NCI-H146 (cell line): Measurements from ENCODE around the gene PTPN5.
"Not testable (repeated sequence)": the region's sequence is repeated elsewhere in the genome, so short reads cannot be mapped to it uniquely, and the experiment has no call there.

ENCODE experiments used
- DNase-seq: peaks from one replicate; lab custom pipeline; 2025; lab: John Stamatoyannopoulos, UW

Gene PTPN5

DNA sequence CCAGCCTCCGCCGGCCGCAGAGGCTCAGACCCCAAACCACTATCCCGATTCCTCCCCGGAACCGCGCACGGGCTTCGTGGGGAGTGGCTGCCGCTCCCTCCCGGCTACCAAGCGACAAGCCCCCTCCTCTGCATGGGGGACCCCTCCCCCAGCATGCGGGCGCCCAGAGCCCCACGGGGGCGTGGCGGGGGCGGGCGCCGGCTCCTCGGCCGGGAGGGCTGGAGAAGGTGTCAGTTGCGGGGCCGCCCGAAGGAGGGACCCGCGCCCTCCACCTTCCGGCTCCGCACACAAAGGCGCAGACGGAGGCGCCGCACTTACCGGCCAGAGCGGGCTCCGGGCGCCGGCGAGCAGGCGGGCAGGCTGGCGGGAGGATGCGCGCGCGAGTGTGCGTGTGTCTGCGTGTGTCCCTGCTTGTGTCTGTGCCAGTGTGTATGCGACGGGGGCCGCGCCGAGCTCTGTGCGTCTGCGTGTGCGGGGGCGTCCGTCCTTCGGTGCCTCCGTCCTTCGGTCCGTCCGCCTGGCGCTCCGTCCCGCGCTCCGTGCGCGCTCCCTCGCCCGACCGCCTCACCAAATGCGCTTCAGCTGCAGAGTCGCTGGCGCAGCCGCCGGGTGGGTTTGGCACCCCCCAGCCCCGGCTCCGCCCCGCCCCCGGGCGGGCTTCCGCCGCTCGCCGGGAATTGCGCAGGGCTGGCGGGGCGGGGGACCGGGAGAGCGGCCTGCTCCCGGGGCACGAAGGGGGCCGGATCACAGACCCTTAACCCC is at the start of gene PTPN5:
Gene PTPN5, minus strand, starts transcription at position 592 of the 762 bp plus-strand sequence. CDS start 19,840 bp downstream, outside the sequence.
- DNase-seq: peak; percentile 19

DNA sequence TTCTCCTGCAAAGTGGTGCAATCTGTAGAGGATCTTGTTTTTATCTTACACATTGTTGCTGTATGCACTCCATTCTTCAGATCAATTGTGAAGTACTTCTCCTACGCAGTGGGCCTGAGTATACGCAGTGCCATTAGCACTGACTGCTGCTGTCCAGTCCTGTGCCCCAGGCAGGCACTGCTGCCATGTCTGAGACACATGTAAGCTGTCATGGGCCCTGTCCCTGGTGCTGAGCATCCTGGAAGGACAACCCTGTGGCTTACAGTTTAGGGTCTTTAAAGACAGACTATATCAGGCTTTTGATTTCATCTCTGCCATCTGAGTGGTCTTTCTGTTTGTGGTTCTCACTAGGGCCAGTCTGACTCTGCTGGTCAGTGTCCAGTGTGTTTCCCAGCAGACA is 44.8 kb upstream of the PTPN5 start:
- no peak for DNase-seq

DNA sequence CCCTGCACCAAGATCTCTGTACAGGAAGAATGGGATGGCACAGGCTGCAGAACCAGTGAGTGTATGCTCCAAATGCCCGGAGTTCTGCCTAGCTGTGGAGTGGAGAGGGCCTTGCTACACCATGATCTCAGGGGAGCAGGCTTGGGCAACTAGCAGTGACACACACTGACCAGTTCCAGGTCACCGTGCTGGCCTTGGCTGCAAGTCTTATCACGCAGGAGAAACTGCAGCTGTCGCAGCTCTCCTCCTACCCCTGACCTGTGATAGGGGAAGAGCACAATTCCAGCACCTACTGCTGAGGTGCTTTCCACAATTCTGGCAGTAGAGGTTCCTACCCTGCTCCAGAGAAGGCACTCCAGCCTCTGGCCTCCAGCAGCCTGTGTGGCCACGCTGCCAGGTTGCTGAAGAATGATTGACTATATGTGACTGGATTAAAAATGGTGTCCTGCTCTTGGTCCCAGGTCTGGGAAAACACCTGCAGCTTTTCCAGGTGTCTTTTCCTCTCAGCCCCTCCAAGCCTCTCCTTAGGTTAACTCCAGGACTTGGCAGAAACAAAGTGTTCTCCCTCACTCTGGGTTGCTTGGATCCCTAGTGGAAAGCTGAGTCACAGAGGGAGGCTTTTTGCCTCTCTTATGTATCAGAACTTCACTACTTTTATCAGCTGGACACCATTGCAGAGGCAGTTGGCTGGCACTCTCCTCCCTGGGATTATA is 43.3 kb upstream of the PTPN5 start:
- no peak for DNase-seq

DNA sequence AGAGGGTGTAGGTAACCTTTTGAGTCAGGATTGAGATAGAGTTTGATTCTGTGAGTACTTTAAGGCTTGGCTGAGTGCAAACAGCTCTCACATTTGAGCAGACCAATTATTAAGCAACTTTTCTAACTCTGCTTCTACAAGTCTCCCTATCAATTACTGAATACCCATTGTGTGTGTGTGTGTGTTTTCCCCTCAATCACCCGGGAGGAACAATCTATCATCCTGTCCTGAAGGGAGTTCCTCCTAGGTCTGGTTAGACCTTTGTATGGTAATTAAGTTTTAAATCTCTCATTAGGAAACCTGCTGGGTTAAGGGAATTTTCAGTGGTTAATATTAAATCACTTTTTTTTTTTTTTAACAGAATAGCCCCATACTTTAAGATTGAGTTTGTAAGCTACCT is 28.6 kb upstream of the PTPN5 start:
- DNase-seq: not testable (repeated sequence)

DNA sequence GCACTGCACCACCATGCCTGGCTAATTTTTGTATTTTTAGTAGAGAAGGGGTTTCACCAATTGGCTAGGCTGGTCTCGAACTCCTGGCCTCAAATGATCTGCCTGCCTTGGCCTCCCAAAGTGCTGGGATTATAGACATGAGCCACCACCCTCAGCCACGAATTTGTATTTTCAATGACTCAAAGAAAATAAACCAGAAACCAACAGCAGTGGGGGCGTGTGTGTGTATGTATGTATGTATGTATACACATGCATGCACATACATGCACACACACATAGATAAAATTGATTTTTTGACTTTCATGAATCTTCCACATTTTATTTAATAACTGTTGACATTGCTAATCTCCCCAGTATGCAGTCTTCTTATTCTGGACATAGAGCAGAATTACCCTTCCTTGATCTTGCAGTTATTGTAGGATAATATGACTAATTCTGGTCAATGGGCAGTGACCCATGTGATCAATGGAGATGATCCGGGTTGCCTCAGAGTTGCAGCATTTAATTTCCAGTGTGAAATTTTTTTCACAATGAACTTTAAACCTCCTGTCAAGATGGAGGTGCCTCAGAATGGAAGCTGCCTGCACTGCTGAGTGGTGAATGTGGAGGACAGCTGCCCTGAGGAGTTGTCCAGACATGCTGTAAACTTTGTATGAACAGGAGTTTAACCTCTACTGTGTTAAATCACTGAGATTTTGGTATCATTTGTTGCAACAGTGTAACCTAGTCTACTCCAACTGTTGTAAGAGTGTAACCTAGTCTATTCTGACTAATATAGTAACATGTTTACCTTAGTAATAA is 12.8 kb upstream of the PTPN5 start:
- DNase-seq: no peak

DNA sequence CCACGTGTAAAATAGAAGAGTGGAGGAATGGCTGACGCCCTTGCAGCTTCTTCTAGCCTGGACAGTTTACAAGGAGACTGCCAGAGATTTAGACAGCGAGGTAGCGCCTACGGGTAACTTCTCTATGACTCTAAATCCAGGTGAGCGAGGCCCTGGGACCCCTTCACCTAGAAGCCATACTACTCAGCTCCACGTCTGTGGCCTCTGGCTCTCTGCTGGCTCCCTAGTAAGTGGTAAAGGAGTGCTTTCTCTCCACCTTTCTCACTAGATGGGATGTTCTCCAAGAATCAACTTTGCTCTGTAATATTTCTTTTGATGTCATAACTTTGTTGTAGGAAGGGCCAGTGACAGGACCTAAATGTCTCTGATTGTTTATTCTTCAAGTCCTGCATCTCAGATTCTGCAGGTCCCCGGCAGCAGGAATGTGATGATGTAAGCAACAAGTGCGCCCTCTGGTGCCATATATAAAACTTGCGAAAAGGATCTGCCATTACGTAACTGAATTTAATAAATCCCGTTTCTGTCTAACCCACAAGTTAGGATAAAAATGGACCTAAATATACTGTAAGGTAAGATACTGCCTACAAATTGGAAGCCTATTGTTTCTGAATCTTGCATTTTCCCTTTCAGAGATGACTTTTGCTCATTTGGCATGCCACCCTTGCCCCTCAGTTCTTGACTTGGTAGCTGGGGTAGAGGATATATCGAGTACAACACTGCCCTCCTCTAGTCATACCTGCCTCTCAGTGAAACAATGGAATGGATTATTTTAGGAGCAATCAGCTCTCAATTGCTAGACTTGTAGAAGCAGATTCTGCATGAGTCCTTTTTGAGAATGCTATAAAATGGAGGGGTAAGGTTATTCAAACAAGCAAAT is 11.0 kb upstream of the PTPN5 start:
- peak; percentile 51 for DNase-seq

DNA sequence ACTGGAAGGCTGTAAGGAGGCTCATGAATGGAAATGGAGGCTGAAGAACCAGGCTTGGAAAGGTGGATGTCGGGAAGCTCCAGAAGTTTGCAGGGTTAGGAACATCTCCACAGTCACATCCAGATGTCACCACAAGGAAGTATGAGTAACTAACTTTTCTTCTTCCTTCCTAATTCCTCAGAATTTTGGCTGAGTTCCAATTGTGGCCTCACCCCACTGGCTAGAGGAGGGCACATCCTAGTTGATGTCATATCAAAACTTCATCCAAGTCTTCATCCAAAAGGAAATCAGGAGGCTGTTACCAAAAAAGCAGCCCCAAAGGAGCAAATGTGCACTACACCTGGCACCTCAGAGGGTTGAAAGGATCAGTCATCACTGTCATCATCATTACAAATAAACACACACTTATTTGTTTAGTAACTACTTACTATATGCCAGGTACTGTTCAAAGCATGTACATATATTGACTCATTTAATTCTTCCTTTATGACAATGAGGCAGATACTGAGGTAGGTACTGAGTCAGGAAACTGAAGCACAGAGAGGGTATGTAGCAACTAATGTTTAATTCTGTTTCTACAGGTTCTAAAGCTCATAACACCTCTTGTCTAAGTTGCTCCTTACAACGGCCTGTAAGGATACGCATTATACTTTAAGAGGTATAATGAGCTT is 7.3 kb upstream of the PTPN5 start:
- DNase-seq: no peak

DNA sequence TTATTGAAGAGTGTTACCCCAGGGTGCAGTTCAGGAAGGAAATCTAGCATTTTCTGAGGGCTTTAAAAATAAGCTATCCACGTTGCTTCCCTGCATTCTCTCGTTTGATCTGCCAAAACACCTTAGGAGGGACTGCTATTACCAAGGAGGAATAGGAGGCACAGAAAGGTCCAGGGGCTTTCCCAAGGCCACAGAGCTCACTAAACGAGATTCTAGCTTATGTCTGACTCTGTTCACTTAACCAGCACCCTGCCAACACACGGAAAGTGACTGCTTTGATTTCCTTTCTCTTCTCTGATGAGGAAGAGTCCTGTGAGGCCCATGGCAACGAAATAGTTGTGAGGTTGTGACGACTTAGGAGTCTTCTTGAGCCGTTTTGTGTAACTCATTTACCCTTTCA is 3.4 kb upstream of the PTPN5 start:
- DNase-seq: no peak

DNA sequence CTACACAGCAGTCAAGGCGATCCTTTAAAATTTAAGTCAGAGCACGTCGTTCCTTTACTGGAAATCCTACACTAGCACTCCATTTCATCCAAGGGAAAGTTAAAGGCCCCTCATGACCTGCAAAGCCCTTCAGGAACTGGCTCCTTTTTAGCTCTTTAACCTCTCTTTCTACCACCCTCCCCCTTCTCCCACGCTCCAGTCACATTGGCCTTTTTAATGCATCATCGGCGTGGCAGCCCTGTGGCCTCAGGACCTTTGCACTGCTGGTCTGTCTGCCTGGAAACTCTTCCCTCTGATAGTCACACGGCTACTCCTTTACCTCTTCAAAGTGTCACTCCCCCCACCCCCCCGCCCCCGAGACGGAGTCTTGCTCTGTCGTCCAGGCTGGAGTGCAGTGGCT is 1.2 kb upstream of the PTPN5 start:
- no peak for DNase-seq

DNA sequence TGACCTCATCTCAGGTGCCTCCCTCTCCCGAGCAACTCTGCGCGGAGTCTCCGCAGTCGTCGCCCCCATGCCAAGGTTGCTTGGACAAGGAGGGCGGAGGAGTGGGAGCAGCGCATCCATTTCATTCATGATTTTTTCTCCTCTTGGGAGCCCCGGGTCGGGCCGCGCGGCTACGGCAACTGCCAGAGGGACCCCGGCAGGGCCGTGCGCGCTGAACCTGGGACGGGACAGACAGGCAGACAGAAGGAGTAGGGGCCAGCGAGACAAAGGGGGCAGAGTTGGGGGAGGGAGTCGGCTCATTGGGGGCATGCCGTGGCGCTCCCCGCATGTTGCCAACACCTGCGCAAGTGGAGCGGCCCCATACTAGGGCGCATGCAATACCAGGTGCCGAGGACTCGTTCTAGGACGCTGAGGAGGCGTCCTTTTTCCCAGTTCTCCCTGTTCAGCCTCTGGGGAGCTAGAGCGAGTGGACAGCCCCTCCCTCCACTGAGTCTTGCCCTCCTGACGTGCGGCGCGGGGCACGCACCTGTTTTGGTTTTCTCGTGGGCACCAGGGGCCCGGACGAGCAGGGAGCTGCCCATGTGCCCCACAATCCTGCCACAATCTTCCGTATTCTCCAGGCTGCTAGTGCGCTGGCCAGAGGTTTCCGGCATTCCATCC is 501 bp upstream of the PTPN5 start:
- DNase-seq: no peak

DNA sequence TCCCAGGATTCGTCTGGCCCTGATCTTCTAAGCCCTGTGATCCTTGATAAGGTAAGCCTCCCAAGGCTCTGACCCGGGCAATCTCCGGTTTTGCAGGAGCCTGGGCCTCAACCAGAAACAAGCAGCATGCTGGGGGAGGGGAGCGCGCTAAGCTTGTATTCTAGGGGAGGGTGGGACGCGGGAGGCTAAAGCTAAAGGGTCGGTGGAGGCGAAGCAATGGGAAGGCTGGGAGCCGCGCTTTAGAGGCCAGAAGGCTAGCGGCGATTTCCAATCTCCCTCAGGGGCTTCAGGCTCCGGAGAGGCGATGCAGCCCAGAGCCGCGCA is 753 bp downstream of the PTPN5 start:
- no peak for DNase-seq

DNA sequence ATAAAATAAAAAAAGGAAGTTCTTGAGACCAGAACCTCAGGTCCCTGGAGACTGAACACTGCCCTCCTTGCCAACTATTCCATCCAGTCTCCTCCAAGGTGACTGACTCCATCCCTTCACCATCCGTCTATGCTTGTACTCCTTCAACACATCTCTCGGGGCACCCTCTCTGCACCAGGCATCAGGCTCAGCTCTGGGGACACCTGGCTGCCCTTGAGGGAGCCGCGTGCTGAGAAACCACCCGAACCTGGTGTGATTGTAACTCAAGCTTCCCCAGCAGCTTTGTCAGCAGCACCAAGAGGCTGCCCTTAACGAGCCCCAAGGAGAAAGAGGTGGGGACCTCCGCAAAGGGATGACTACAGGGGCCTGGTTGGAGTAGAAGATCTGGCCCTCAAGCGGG is 1.7 kb downstream of the PTPN5 start:
- no peak for DNase-seq

DNA sequence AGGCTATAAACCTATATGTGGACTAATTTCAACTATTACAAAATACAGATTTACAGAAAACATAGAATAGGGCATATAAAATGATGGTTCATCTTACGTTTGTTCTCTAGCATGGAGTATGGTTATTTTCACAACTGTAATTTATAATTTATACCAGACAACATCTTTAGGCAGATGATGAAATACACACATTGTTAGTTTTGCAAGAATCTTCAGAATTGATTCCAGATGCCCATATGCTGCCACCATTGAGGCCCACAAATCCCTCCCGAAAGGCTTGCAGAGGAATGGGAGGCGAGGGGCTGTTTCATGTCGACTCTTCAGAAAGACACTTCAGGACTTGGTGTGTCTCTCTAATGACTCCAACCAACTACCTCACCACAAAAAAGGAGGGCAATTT is 6.2 kb downstream of the PTPN5 start:
- no peak for DNase-seq

DNA sequence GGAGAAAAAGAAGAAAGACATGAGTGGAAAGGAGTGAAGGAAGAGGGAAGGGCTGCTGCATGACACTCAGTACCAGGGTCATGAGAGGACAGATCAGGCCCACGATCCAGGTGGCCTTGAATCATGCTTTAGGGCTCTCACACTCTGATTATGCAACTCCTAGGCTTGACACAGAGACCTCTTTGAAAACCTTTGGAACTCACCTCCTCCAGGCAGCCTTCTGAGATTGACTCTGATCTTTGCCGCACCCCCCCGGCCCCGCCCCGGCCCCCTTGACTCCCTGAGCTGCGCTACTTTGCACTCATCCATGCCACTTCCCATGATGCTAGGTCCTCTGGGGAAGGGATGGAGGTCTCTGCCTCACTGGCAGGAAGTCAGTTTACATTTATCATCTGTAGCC is 10.7 kb downstream of the PTPN5 start:
- DNase-seq: no peak

DNA sequence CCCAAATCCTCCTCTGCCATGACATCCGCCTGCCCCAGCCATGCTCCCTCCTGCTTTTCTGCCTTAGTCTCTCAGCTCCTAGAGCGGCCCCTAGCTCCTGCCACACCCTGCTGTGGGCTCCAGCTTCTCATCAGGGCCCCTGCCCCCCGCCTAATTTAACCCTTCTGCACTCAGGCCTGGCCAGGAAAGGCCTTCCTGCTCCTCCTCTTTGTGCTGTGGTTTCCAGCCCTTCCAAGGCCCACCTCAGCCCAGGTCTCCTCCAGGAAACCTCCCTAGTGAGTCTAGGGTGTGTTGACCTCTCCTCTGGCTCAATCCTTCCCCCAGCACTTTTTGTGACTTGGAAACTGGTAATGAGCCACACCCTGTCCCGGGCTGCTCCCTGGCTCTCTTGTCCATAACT is 11.3 kb downstream of the PTPN5 start:
- DNase-seq: no peak

DNA sequence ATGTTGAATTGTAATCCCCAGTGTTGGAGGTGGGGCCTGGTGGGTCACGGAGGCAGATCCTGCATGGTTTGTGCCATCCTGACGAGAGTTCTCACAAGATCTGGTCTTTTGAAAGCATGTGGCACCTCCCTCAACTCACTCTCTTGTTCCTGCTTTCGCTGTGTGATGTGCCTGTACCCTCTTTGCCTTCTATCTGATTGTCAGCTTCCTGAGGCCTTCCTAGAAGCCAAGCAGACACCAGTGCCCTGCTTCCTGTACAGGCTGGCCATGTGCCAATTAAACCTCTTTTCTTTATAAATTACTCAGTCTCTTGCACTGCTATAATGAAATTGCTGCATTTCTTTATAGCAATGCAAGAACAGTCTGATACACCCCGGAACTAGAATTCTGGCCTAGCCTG is 13.1 kb downstream of the PTPN5 start:
- DNase-seq: no peak

DNA sequence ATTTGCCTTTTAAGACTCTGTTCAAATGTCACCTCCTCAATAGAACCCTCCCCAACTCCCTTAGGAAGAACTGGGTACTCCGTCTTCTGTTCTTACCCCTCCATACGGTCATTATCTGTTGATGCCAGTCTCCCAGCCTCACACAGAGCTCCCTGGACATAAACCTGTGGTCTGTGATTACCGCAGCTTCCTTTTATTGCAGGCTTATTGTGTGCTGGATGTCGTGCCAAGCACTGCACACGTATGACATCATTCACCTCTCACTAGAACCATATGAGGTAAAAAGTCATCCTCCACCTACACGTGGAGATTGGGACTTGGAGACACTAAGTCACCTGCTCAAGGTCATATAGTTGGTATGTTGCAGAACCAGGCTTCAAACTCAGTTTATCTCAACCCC is 15.3 kb downstream of the PTPN5 start:
- DNase-seq: no peak

DNA sequence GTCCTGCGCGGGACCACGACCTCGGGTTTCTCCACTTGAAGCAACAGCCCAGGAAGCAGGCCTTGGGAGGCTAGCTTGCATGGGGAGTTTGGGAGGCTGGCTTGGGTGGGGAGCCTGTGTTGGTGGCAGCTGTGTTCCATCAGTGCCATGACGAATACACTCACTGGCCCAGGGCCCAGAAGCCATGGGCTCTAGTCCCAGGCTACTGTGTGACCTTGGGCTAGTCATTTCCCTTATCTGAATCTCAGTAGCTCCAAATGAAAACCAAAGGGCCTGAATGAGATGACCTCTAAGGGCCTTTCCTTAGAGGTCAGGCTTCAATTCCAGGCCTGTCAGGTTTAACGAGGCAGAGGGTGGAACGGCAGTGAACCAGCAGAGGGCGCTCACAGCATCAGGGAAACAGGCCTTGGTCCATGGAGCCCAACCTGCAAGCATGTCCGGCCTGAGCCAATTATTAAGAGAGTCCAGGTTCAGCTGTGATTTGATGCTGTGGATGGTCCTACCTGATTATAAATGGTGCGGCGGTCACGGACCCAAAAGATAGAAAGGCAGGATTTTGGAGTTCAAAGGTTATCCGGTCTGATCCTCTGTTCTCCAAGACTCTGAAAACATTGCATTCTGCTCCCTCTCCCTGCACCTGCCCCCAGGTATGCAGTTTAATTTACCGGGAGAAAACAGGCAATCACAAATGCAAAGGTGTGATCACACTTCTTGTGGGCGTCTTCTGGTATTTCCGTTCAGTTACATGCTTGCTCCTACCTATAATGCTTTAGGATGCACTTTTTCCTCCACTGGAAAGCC is 15.9 kb downstream of the PTPN5 start:
- peak; percentile 50 for DNase-seq

DNA sequence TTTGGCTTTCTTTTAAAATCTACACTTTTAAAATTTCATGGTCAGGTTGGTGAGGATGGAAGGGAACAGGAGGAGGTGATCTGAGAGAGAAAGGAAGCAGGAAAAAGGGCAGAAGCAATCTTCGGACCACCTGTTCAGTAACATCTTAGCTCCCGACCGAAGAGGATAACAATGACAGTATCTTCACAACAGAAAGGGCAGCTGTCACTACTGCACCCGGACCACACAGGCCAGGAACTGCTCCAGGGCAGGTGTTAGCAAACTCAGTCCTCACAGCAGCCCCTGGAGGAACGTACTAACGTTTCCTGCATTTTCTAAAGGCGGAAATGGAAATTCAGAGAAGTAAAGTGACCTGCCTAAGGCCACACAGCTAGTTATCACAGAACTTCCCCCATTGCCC is 16.8 kb downstream of the PTPN5 start:
- no peak for DNase-seq

DNA sequence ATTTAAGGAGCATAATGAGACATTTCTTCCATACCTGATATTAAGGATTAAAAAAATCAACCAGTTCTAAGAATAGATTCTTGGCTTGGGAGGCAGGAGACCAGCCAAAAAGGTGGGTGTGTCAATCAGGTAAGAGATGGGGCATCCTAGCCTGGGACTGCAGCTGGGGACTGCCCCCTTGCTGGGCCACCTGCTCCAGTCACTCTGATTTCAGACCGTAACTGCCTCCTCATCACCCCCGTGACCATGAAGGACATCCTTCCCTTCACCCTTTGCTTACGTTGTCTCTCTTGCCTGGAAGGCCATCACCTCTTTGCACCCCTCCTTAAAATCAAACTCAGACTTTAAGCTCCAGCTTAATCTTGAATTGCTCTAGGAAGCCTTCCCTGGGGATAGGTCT is 17.9 kb downstream of the PTPN5 start:
- no peak for DNase-seq
